GM15510 (cell line): ENCODE measurements around the gene FOXL1.

ENCODE experiments used
- POLR2A ChIP-seq: IDR thresholded peaks from 3 replicates; pipeline ENCODE4 v1.6.1; 2011; ENCODE audit warnings: borderline replicate concordance; ENCODE audit not compliant: insufficient read length; ENCODE audit errors: extremely low read depth

Gene FOXL1

GRCh38 chr16:86611941-86612340 is 33.6 kb downstream of the FOXL1 start:
- no peak for TF ChIP-seq POLR2A

- TF ChIP-seq POLR2A = no peak
These were observed 36.4 kb downstream of the FOXL1 start for GRCh38 chr16:86614699-86615098.

- TF ChIP-seq POLR2A = no peak
These were observed 38.6 kb downstream of the FOXL1 start for GRCh38 chr16:86616906-86617305.

- no peak for TF ChIP-seq POLR2A
These were observed 40.3 kb downstream of the FOXL1 start for GRCh38 chr16:86618431-86619238.

GRCh38 chr16:86619239-86619794 is 41.0 kb downstream of the FOXL1 start:
- TF ChIP-seq POLR2A = no peak

- no peak for TF ChIP-seq POLR2A
These were observed 41.8 kb downstream of the FOXL1 start for GRCh38 chr16:86620184-86620583.

- no peak for TF ChIP-seq POLR2A
These were observed 43.6 kb downstream of the FOXL1 start for GRCh38 chr16:86621966-86622365.

- no peak for TF ChIP-seq POLR2A
These were observed 44.6 kb downstream of the FOXL1 start for GRCh38 chr16:86622700-86623615.

GRCh38 chr16:86625029-86625428 is 46.7 kb downstream of the FOXL1 start:
- no peak for TF ChIP-seq POLR2A

GRCh38 chr16:86625821-86626220 is 47.5 kb downstream of the FOXL1 start:
- TF ChIP-seq POLR2A = no peak

GRCh38 chr16:86626284-86626683 is 47.9 kb downstream of the FOXL1 start:
- TF ChIP-seq POLR2A = no peak

- TF ChIP-seq POLR2A = no peak
These were observed 48.6 kb downstream of the FOXL1 start for GRCh38 chr16:86626966-86627365.

GRCh38 chr16:86628614-86629013 is 50.3 kb downstream of the FOXL1 start:
- no peak for TF ChIP-seq POLR2A

- TF ChIP-seq POLR2A = no peak
These were observed 52.1 kb downstream of the FOXL1 start for GRCh38 chr16:86630471-86630870.

- no peak for TF ChIP-seq POLR2A
These were observed 53.1 kb downstream of the FOXL1 start for GRCh38 chr16:86631444-86631843.
